GM18868 (cell line): ENCODE data around the gene MEGF9.
A peak's percentile ranks its signal among the peaks of the same experiment; 100 is the strongest.
"Not testable (repeated sequence)": the region's sequence is repeated elsewhere in the genome, so short reads cannot be mapped to it uniquely, and the experiment has no call there.

ENCODE experiments used
- ATAC-seq: cut with Tn5 transposase; IDR thresholded peaks from one replicate; pipeline ENCODE4 v1.9.1; 2021; ENCODE audit warnings: mild to moderate bottlenecking, moderate library complexity; ENCODE audit not compliant: unreplicated experiment

The MEGF9 gene

DNA sequence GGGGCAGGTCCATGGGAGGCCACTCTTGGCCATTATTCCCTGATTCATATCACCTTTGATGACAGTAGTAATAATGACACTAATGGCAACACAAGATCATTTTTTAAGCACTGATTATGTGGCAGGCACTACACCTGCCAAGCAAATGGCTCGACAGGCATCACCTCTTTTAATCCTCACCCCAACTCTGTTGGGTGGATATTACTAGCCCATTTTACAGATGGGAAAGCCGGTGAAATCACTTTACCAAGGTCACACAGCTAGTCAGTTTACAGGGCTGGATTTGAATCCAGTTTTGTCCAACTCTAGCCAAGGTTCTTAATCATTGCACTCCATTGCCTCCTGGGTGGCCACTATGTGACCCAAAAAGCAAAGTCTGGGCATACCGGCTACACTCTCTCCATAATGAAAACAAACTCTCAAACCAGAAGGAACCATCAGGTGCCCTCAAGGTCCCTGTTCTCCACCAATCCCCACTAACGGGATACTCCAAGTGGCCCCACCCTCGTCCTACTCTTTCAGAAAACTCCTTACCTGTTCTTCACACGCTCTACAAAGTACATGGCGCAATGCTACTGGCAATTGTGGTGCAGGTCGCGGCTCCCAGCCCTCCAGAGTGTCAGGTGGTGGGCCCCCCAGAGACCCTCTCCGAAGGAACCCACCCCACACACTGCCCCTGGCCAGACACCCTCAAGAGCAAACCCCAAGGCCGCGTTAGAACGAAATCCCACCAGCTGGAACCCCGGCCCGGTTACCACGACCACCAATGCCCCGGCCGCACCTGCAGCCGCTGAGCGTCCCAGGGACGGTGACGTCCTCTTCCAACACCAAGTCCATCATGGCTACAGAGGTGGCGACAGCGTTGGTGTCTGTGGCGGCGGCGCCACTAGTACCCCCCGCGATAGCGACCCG is 134.9 kb downstream of the MEGF9 start:
- peak; percentile 38 for ATAC-seq

DNA sequence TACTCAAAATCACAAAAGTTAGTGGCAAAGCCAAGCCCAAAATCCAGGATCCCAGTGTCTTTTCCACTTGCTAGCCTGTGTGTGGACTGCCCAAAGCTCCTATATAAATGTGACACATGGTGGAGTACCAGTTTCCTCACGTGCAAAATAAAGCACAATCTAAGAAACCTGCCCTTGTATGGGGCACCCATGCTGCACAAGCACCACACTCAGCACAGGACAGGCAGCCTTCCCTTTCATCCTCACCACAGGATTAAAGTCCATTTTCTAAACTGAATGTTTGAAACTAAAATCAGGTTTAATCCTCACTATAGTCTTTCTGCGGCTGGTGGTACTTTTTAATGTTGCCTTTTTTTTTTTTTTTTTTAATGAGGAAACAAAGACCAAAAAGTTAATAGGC is 139.8 kb downstream of the MEGF9 start:
- no peak for ATAC-seq

DNA sequence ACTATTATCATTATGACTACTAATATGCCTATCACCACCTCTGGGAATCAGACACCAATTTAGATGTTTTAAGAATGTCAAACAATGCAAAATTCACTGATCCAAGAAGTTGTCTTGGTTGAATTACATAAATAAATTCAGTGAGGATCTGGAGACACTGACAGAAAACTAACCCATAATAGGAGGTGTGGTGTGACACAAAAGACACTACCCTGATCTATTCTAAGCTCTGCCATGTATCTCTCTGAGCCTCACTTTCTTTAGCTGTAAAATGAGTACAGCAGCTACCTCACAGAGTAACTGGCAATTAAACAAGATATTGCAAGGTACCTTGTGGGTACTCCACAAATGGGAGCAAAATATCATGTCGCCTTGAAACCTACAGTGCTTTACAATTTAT is 141.8 kb downstream of the MEGF9 start:
- no peak for ATAC-seq

DNA sequence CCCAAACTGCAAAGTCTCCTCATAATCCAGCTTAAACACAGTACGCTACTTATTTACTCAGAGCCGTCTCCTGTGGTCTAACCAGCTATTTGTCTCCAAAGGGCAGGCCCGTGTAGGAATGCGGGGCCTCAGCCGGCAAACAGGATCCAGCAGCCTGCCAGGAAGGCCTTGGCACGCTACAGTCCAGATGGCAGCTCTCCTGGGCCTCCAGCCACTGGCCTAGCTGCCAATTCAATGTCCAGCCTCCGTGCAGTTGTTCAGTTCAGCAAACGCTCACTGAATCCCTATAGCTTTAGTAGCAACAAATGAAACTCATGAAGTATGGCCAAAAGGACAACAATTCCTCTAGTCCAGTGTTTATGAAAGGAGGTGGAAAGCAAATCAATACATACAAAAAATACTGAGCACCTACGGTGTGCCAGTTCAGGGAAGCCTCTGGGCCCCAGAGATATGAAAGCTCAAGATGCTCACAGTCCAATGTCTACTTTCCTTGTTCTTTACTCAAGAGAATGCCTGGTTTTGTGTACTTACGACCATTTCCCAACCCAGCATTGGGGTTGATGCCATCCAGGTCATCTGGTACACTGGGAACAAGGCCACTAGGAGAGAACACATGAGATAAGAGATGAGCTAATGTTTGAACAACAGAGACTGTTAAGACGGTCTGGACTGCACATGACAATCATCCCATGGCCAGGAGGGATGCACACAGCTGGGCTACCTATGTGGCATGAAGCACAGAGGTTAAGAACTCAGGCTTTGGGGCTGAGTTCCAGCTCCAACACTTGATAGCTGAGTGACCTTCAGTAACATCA is 142.6 kb downstream of the MEGF9 start:
- ATAC-seq: no peak

DNA sequence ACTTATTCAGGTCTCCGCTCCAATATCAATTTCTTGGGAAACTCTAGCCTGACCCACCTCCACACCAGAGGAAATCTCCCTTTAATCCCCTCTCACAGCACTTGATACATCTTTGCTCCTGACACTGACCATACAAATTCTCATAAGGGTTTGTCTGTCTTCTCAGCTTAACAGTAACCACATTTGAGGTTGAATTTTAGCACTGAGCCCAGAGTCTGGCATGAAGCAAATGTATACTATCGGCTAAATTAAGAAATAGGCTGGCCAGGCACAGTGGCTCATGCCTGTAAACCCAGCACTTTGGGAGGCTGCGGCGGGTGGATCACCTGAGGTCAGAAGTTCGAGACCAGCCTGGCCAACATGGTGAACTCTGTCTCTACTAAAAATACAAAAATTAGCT is 144.0 kb downstream of the MEGF9 start:
- ATAC-seq: no peak

DNA sequence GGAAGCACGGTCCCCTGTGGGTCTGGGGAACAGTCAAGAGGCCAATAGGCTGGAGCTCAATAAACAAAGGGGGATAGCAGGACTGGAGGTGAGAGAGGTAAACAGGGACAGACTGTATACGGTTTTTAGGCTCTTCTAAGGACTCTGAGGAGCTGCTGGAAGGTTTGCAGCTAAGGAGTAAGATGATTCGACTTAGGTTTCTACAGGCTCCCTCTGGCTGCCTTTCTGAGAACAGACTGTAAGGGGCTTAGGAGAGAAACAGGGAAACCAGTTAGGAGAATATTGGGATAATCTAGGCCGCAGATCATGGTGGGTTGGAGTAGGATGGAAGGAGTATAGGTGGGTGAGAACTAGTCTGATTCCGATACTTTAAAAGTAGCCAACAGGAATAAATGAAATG is 144.7 kb downstream of the MEGF9 start:
- ATAC-seq: no peak

DNA sequence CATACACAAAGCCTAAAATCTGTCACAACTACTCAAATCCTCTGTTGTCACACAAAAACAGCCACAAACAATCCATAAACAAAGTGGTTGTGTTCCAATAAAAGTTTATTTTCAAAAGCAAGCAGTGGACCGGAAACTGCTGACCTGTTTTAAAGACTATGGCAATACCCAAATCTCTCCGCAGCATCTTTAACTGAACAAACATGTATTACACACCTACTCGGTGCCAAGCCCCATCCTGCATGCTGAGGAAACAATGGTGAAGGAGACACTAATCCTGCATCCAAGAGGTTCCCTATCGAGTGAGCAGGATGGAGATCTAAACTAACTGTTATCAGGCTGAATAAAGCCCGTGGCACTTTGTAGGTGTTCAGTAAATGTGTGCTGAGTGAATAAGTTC is 145.5 kb downstream of the MEGF9 start:
- ATAC-seq: no peak

DNA sequence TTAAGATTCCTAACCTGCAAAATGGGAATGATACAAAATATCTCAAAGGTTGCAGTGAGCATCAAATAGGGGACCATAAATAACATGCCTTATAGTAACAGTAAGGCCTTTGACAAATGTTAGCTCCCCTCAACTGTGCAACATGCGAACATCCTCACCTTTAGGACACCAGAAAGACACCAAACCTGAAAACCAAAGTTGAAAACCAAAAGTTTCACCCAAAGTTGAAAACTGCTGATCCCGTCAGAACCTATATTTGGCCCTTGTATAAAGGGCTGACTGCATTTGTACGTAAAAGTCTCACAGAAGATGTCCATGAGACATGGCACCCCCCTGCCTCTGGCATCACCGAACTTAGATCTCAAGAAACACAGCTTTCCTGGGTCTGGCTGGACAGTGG is 146.4 kb downstream of the MEGF9 start:
- ATAC-seq: no peak

DNA sequence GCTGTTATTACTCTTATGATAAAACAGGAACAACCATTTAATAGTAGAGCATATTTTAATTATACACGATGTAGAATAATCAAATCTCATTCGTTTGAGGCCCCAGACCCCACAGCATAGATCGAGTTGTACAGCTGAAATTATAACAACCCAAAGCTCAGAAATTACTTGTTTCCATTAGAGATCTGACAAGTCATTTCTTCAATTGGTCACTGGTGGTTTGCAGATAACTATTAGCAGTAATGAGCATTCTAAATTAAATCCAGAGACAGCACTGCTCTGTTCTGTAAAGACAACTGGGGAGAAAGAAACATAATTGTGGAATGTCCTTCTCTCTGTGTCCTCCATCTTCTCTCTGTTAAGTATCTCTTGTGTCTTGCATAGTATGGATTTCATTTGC is 147.2 kb downstream of the MEGF9 start:
- ATAC-seq: no peak

DNA sequence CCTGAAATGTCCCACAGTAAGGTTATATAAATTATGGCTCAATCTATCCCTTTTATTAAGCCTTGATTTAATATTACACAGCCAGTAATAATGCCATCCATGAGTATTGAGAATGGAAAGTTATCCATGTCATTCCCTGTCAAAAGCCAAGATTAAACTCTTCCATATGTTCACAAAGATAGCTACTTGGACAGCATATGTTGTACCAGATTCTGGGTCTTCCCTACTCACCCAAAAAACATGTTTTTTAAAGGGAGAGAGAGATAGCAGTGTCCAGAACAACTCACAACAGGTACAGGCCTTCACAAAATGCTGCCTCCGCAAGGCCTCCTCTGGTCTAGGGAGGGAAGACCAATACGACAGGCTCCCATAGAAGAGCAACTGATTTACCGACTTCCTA is 149.7 kb downstream of the MEGF9 start:
- ATAC-seq: no peak

DNA sequence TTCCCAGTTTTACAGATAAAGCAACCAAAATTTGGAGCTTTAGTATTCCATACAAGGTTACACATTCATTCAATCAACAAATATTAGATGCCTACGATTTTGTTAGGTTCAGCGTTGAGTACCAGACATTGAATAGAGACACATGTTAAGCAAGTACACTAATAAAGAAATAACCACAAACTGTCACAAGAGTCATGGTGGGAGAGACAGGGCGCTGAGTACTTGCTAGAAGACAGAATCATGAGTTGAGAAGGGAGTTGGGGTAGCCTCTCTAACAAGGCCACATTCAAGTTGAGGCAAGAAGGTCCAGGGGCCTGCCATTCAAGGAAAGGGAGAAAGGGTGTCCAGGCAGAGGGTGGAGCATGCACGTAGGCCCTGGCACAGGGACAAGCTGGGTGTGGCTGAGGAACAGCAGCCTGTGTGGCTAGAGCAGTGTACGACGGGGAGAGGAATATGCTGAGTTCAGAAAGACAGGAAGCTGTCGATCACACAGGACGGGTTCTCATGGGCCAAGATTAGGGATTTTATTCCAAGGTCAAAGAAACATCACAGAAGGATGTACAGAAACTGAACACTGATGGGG is 151.3 kb downstream of the MEGF9 start:
- no peak for ATAC-seq

DNA sequence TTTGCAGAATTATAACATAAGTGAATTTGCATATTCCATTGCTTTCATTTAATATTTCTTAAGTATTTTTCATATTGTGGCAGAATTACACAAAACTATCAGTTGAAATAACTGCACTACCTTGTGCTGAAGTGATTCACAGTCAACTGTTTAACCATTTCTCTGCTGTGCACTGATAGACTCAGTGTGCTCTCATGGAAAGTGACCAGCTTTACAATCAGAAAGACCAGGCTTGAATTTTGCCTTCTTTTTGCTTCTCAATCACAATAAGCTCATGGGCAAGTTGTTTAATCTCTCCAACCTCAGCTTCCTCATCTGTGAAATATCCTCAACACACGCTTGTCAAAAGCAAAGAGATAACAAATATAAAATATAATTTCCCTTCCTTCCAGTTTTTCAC is 152.6 kb downstream of the MEGF9 start:
- ATAC-seq: no peak

DNA sequence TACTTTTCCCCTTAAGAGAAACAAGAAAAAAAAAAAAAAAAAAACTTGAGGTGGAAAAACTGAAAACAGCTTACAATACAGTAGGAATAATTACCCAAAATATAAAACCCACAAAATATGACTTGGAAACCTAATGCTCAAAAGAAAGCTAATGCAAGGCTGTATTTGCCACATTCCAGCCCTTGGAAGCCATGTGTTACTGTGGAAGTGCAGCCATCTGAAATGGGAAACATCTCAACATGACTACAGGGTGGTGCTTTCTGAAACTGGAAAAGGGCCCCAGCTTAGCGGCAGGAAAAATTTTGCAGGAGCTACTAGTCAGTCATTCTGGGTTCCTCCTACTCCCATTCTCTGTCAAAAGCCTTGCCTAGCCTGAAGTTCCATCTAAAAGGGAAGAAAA is 154.7 kb downstream of the MEGF9 start:
- no peak for ATAC-seq

DNA sequence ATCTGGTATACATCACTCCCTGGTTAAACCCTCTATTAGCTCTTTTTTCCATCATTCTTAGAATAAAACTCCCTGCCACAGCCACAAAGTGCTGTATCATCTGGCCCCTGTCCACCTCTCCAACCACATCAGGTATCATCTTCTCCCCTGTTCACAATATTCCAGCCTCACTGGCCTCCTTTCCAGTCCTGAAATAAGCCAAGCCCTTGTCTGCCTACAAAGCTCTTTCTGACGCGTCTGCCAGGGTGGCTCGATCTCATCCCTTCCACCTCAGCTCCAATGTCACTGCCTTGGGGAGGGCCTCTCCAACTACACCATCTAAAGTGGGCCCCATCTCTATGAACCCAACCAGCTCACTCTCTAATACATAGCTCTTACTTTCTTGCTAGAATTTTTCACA is 155.8 kb downstream of the MEGF9 start:
- ATAC-seq: no peak

DNA sequence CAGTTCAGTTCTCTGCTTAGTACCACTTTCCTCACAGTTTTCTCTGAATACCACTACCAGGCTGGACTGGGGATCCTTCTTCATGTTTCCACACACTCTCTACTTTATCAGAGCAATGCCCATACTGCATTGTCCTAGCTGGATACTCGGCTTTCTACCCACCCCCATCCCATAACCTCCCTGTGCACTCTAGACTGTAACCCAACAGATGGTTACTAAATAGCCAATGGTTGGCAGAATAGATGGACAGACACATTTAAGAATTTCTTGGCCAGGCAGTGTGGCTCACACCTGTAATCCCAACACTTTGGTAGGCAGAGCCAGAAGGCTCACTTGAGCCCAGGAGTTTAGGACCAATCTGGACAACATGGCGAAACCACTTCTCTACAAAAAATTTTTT is 157.1 kb downstream of the MEGF9 start:
- no peak for ATAC-seq

DNA sequence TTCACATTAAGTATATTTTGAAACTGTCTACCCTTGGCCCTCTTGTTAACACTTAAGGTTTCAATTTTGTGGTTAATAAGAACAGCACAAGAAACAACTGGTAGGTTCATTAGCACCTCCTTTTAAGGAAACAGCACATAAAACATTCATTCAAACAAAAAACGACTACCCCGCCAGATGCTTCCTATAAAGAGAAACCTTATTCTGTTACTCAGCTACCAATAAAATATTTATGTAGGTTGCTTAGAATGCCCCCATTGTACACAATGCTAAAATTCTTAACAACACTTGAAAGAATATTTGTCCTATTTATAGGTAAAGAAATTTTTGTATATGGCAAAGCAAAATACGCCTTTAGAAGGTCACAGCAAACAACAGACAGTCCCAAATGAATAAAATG is 157.5 kb downstream of the MEGF9 start:
- no peak for ATAC-seq

DNA sequence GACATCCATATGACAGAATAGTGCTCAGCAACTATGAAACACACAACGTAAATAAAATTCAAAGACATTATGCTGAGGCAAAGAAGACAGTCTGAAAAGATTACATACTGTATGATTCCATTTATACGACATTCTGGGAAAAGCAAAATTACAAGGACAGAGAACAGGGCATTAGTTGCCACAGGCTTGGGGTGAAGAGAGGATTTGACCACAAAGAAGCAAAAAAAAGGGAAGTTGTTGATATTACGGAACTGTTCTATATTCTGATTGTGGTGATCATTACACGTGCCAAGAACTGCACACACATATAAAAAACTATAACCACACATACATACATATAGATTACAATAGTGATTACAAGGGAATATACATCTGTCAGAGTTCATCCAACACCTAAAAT is 158.4 kb downstream of the MEGF9 start:
- no peak for ATAC-seq

DNA sequence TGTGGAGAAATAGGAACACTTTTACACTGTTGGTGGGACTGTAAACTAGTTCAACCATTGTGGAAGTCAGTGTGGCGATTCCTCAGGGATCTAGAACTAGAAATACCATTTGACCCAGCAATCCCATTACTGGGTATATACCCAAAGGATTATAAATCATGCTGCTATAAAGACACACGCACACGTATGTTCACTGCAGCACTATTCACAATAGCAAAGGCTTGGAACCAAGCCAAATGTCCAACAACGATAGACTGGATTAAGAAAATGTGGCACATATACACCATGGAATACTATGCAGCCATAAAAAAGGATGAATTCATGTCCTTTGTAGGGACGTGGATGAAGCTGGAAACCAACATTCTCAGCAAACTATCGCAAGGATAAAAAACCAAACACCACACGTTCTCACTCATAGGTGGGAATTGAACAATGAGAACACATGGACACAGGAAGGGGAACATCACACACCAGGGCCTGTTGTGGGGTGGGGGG is 162.0 kb downstream of the MEGF9 start:
- ATAC-seq: not testable (repeated sequence)
